ENCODE results near the gene SLC1A6. TPM values are rescaled to one million over a fixed set of nuclear protein-coding genes. Genes with fewer than 3 reads are reported as not detected.
"Not testable (repeated sequence)": the region's sequence is repeated elsewhere in the genome, so short reads cannot be mapped to it uniquely, and the experiment has no call there.

SLC1A6 gene
- total RNA-seq, 3 donors from 2014 or later (not counting 1 experiment from before 2014, with no cell fraction given), result not detected

DNA sequence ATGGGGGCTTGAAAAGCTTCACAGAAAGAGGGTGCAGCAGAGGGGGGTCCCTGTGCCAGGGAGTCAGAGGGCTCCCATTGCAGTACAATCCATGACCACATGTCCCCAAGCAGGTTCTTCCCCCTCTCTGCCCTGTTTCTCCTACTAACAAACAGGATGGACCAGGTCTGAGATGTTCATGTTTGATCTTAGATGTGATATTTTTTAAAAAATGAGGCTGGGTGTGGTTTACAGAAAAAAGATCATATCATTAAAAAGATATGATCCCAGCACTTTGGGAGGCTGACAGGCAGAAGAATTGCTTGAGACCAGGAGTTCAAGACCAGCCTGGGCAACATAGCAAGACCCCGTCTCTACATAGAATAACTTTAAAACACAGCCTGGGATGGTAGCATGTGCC is 29.2 kb downstream of the SLC1A6 start:
- ATAC-seq (no peak), DNase-seq (no peak)
- Mint-ChIP-seq H3K36me3 (no peaks in the 10 kb centered on the region), H3K27me3 (ENCODE audit: low read depth in 2 of 2) (peaks cover 0 to 3% of the 10 kb centered on the region in 2 donors), H3K4me1 (no peaks in the 10 kb centered on the region), H3K9me3 (no peaks in the 10 kb centered on the region), H3K27ac (no peak overlapping the region), H3K4me3 (no peak overlapping the region)
- intact Hi-C loops (cut with micrococcal nuclease), result no loop called here
- no peak overlapping the region for H3K4me3 ChIP-seq (ENCODE audit: low read length)
- no peak overlapping the region for H3K27ac ChIP-seq (ENCODE audit: low read length)
- H3K36me3 ChIP-seq (ENCODE audit: control insufficient read depth, insufficient read depth, low read length), result no peaks in the 10 kb centered on the region
- TF ChIP-seq CTCF (IDR thresholded peaks at IDR 0.05), result no peak
- no peaks in the 10 kb centered on the region for H3K27me3 ChIP-seq (ENCODE audit: control insufficient read depth, insufficient read depth, low read length)
- WGBS (ENCODE audit: insufficient coverage), result 92% methylated on average over 1 of the region's 1 CpG
- H3K9me3 ChIP-seq (ENCODE audit: control insufficient read depth, insufficient read depth, low read length), result no peaks in the 10 kb centered on the region
- H3K4me1 ChIP-seq (ENCODE audit: control insufficient read depth, insufficient read depth, low read length), result no peaks in the 10 kb centered on the region

DNA sequence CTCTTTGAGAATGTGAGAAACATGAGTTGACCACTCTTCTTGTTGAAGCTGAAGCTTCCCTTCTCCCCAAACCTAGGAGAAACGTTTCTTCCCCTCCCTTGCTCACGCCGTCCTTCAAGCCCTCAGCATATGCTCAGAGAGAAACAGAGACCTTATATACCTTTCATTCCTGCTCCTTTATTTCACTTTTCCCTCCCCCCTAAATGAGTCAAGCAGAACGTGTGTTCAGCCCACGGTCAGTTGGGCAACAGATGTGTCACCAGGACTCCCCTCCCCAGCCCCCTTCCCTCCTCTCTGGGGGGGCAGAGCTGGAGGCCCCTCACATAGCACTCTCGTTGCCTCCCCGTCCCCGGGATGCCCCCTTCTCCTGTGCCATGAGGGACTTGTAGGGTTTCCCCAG is 29.8 kb downstream of the SLC1A6 start:
- Histone ChIP-seq H3K4me3 (ENCODE audit: low read length) (no peak overlapping the region), H3K27me3 (ENCODE audit: control insufficient read depth, insufficient read depth, low read length) (no peaks in the 10 kb centered on the region), H3K4me1 (ENCODE audit: control insufficient read depth, insufficient read depth, low read length) (no peaks in the 10 kb centered on the region), H3K27ac (ENCODE audit: low read length) (no peak overlapping the region), H3K9me3 (ENCODE audit: control insufficient read depth, insufficient read depth, low read length) (no peaks in the 10 kb centered on the region), H3K36me3 (ENCODE audit: control insufficient read depth, insufficient read depth, low read length) (no peaks in the 10 kb centered on the region)
- no peak for DNase-seq
- H3K27ac Mint-ChIP-seq, result no peak overlapping the region
- intact Hi-C loops (cut with micrococcal nuclease), result no loop called here
- 83% methylated on average over 8 of the region's 8 CpGs for WGBS (ENCODE audit: insufficient coverage)
- H3K27me3 Mint-ChIP-seq (ENCODE audit: low read depth in 2 of 2), result peaks cover 0 to 3% of the 10 kb centered on the region in 2 donors
- no peak for TF ChIP-seq CTCF (IDR thresholded peaks at IDR 0.05)
- ATAC-seq, result no peak
- no peaks in the 10 kb centered on the region for H3K4me1 Mint-ChIP-seq
- H3K4me3 Mint-ChIP-seq, result no peak overlapping the region
- no peaks in the 10 kb centered on the region for H3K9me3 Mint-ChIP-seq
- H3K36me3 Mint-ChIP-seq, result no peaks in the 10 kb centered on the region

- DNase-seq; H3K4me3 Mint-ChIP-seq; ATAC-seq; H3K27me3 Mint-ChIP-seq (ENCODE audit: low read depth in 2 of 2); intact Hi-C loops (cut with micrococcal nuclease); H3K36me3 ChIP-seq (ENCODE audit: control insufficient read depth, insufficient read depth, low read length); H3K4me3 ChIP-seq (ENCODE audit: low read length); H3K9me3 Mint-ChIP-seq; H3K4me1 Mint-ChIP-seq; H3K4me1 ChIP-seq (ENCODE audit: control insufficient read depth, insufficient read depth, low read length); H3K27me3 ChIP-seq (ENCODE audit: control insufficient read depth, insufficient read depth, low read length); H3K27ac ChIP-seq (ENCODE audit: low read length); H3K27ac Mint-ChIP-seq; H3K36me3 Mint-ChIP-seq; H3K9me3 ChIP-seq (ENCODE audit: control insufficient read depth, insufficient read depth, low read length): not testable (repeated sequence)
- WGBS (ENCODE audit: insufficient coverage), result 88% methylated on average over 10 of the region's 10 CpGs
These were observed 30.3 kb downstream of the SLC1A6 start for GRCh38 chr19:14949413-14949812.

DNA sequence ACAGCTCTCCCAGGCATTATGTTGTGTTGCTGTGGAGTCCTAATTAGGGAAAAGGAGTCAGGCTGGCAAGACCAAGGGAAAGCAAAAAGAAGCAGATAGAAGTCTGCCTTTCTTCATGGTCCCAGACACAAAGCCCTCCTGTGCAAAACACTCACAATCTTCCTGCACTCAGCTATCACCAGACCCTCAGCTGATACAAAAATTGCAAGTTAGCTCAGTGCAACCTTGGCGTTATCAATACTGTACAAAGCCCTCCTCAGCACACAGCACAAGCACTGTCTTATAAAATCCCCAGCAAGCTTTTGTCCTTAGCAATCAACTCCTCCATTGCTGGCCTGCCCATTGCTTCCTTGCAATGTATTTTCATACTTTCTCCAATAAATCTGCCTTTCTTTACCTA is 35.2 kb downstream of the SLC1A6 start:
- no peak overlapping the region for H3K27ac Mint-ChIP-seq
- WGBS (ENCODE audit: insufficient coverage), result 86% methylated on average over 1 of the region's 1 CpG
- ATAC-seq, result no peak
- H3K4me1 ChIP-seq (ENCODE audit: control insufficient read depth, insufficient read depth, low read length), result no peaks in the 10 kb centered on the region
- DNase-seq, result no peak
- H3K4me3 Mint-ChIP-seq, result no peak overlapping the region
- no peaks in the 10 kb centered on the region for H3K9me3 ChIP-seq (ENCODE audit: control insufficient read depth, insufficient read depth, low read length)
- no peaks in the 10 kb centered on the region for H3K27me3 ChIP-seq (ENCODE audit: control insufficient read depth, insufficient read depth, low read length)
- H3K36me3 Mint-ChIP-seq, result no peaks in the 10 kb centered on the region
- TF ChIP-seq CTCF (IDR thresholded peaks at IDR 0.05), result no peak
- no peak overlapping the region for H3K4me3 ChIP-seq (ENCODE audit: low read length)
- H3K27ac ChIP-seq (ENCODE audit: low read length), result no peak overlapping the region
- H3K9me3 Mint-ChIP-seq, result no peaks in the 10 kb centered on the region
- peaks cover 3 to 6% of the 10 kb centered on the region in 2 donors for H3K27me3 Mint-ChIP-seq (ENCODE audit: low read depth in 2 of 2)
- peaks cover 0 to 4% of the 10 kb centered on the region in 2 donors for H3K4me1 Mint-ChIP-seq
- intact Hi-C loops (cut with micrococcal nuclease), result no loop called here
- no peaks in the 10 kb centered on the region for H3K36me3 ChIP-seq (ENCODE audit: control insufficient read depth, insufficient read depth, low read length)

All from natural killer cell (primary cell).